Measurements from ENCODE around the gene TMA7. TPM values are rescaled to one million over a fixed set of nuclear protein-coding genes. Genes with fewer than 3 reads are reported as not detected.

TMA7 gene
- total and polyA plus RNA-seq, 9 of the 15 experiments (the other 6 are each of a cell fraction or from before 2014, with no cell fraction given) = 209 to 1,003 (median 486) TPM

DNA sequence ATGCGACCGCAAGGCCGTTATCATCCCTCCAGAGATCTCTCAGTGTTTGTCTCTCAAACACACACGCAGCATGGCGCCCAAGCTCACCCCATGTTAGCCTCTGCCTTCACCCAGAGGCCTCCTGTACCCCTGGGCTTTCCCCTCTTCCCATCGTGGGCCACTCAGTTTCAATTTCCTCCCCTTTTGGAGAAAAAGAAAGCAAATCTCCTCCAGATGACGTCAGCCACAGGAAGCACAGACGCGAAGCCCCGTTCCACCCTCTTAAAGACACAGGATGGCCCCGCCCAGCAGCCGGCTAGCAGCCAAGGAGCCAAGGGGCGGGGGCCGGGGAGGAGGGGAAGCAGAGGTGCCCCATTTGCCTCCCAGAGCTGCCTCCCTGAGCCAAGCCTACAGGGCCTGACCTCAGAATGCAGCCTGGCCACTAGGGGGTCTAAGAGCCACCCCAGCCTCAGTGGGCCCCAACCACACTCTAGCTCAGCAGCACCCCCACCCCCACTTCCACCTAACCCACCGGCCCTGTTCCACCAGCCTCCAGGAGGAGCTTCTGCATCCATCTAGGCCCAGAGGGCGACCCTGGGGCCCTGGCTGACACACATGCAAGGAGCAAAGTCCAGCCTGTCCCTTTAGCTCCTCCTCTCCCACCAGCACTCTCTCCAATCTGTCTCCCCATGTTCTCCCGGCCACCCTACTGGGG is 33.0 kb downstream of the TMA7 start (continued):
- TF ChIP-seq, protein P1, sequence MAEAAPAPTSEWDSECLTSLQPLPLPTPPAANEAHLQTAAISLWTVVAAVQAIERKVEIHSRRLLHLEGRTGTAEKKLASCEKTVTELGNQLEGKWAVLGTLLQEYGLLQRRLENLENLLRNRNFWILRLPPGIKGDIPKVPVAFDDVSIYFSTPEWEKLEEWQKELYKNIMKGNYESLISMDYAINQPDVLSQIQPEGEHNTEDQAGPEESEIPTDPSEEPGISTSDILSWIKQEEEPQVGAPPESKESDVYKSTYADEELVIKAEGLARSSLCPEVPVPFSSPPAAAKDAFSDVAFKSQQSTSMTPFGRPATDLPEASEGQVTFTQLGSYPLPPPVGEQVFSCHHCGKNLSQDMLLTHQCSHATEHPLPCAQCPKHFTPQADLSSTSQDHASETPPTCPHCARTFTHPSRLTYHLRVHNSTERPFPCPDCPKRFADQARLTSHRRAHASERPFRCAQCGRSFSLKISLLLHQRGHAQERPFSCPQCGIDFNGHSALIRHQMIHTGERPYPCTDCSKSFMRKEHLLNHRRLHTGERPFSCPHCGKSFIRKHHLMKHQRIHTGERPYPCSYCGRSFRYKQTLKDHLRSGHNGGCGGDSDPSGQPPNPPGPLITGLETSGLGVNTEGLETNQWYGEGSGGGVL (CRISPR knock-in tag; IDR thresholded peaks at IDR 0.05) = no peak
- TF ChIP-seq SMARCB1 (IDR thresholded peaks at IDR 0.05; ENCODE audit: insufficient read length, low read depth) = no peak
- peak in 1 of 2 experiments; percentile 22; a peak in 1 of 4 replicates for TF ChIP-seq RAD21 (CRISPR knock-in tag; conservative IDR thresholded peaks at IDR 0.05 in 1 of 2, IDR thresholded peaks at IDR 0.05 in 1 of 2)
- peak; percentile 23 for TF ChIP-seq CBFA2T3 (IDR thresholded peaks at IDR 0.05)
- TF ChIP-seq BRCA1 (IDR thresholded peaks at IDR 0.05) = no peak
- no peak for TF ChIP-seq BRCA1 (CRISPR knock-in tag; IDR thresholded peaks at IDR 0.05)
- TF ChIP-seq, protein P2, sequence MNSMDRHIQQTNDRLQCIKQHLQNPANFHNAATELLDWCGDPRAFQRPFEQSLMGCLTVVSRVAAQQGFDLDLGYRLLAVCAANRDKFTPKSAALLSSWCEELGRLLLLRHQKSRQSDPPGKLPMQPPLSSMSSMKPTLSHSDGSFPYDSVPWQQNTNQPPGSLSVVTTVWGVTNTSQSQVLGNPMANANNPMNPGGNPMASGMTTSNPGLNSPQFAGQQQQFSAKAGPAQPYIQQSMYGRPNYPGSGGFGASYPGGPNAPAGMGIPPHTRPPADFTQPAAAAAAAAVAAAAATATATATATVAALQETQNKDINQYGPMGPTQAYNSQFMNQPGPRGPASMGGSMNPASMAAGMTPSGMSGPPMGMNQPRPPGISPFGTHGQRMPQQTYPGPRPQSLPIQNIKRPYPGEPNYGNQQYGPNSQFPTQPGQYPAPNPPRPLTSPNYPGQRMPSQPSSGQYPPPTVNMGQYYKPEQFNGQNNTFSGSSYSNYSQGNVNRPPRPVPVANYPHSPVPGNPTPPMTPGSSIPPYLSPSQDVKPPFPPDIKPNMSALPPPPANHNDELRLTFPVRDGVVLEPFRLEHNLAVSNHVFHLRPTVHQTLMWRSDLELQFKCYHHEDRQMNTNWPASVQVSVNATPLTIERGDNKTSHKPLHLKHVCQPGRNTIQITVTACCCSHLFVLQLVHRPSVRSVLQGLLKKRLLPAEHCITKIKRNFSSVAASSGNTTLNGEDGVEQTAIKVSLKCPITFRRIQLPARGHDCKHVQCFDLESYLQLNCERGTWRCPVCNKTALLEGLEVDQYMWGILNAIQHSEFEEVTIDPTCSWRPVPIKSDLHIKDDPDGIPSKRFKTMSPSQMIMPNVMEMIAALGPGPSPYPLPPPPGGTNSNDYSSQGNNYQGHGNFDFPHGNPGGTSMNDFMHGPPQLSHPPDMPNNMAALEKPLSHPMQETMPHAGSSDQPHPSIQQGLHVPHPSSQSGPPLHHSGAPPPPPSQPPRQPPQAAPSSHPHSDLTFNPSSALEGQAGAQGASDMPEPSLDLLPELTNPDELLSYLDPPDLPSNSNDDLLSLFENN (IDR thresholded peaks at IDR 0.05; ENCODE audit: low read depth in 2 of 2, low read length in 2 of 2) = no peak
- TF ChIP-seq RHOXF2B (CRISPR knock-in tag; conservative IDR thresholded peaks at IDR 0.05) = no peak
- TF ChIP-seq FOXP1 (CRISPR knock-in tag; IDR thresholded peaks at IDR 0.05) = peak; percentile 43; the same call in 1 of the 2 replicates
- TF ChIP-seq, protein P3, sequence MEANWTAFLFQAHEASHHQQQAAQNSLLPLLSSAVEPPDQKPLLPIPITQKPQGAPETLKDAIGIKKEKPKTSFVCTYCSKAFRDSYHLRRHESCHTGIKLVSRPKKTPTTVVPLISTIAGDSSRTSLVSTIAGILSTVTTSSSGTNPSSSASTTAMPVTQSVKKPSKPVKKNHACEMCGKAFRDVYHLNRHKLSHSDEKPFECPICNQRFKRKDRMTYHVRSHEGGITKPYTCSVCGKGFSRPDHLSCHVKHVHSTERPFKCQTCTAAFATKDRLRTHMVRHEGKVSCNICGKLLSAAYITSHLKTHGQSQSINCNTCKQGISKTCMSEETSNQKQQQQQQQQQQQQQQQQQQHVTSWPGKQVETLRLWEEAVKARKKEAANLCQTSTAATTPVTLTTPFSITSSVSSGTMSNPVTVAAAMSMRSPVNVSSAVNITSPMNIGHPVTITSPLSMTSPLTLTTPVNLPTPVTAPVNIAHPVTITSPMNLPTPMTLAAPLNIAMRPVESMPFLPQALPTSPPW (CRISPR knock-in tag; IDR thresholded peaks at IDR 0.05) = peak; percentile 89
- no peak for TF ChIP-seq PTTG1 (tag; IDR thresholded peaks at IDR 0.05; ENCODE audit: low read depth)
- no peak for TF ChIP-seq PTBP1 (IDR thresholded peaks at IDR 0.05; ENCODE audit: low read depth, low read length)
- no peak for TF ChIP-seq ZNF431 (CRISPR knock-in tag; IDR thresholded peaks at IDR 0.05)
- TF ChIP-seq ZKSCAN1 (IDR thresholded peaks at IDR 0.05; ENCODE audit: low read depth, low read length) = no peak
- TF ChIP-seq OTX1 (CRISPR knock-in tag; IDR thresholded peaks at IDR 0.05) = peak; percentile 71; the same call in 1 of the 2 replicates

All from K562 (cell line).